H9 (cell line): Measurements from ENCODE around the gene PASK. TPM values are rescaled to one million over a fixed set of nuclear protein-coding genes. Genes with fewer than 3 reads are reported as not detected.
A peak's percentile ranks its signal among the peaks of the same experiment; 100 is the strongest.

ENCODE experiments used
- DNase-seq: peaks from one replicate; pipeline ENCODE4 v3.0.0-alpha.2; 2017
- H2AFZ ChIP-seq: one replicate; pipeline ENCODE4 v1.6.1; 2013; ENCODE audit warnings: mild to moderate bottlenecking, low read length, control low read depth, moderate library complexity
- H2AK5ac ChIP-seq: 2 replicates; pipeline ENCODE4 v1.6.1; 2013; ENCODE audit warnings: low read length, control low read depth, mixed read lengths; ENCODE audit not compliant: insufficient read length
- H2BK120ac ChIP-seq: one replicate; pipeline ENCODE4 v1.6.1; 2013; ENCODE audit warnings: low read depth, mild to moderate bottlenecking, low read length, control low read depth, inconsistent platforms; ENCODE audit not compliant: poor library complexity, severe bottlenecking
- H2BK12ac ChIP-seq: 2 replicates; pipeline ENCODE4 v1.6.1; 2013; ENCODE audit warnings: low read length, control low read depth, mixed read lengths, low read depth; ENCODE audit not compliant: insufficient read length
- H2BK15ac ChIP-seq: 2 replicates; pipeline ENCODE4 v1.6.1; 2013; ENCODE audit warnings: low read depth, low read length, control low read depth
- H2BK20ac ChIP-seq: one replicate; pipeline ENCODE4 v1.6.1; 2013; ENCODE audit warnings: low read depth, mild to moderate bottlenecking, low read length, control low read depth, inconsistent platforms; ENCODE audit not compliant: poor library complexity, severe bottlenecking
- H2BK5ac ChIP-seq: 2 replicates; pipeline ENCODE4 v1.6.1; 2013; ENCODE audit warnings: low read length, control low read depth, mixed read lengths; ENCODE audit not compliant: insufficient read length
- H3K14ac ChIP-seq: 2 replicates; pipeline ENCODE4 v1.6.1; 2013; ENCODE audit warnings: low read length, control low read depth; ENCODE audit not compliant: insufficient read depth
- H3K18ac ChIP-seq: 2 replicates; pipeline ENCODE4 v1.6.1; 2013; ENCODE audit warnings: low read depth, mild to moderate bottlenecking, mixed read lengths, low read length, control low read depth; ENCODE audit not compliant: insufficient read length
- H3K23ac ChIP-seq: 2 replicates; pipeline ENCODE4 v1.6.1; 2013; ENCODE audit warnings: low read length, control low read depth, mixed read lengths, low read depth; ENCODE audit not compliant: insufficient read length
- H3K23me2 ChIP-seq: 2 replicates; pipeline ENCODE4 v1.6.1; 2013; ENCODE audit warnings: low read depth, mild to moderate bottlenecking, mixed read lengths, low read length, control low read depth; ENCODE audit not compliant: insufficient read length, poor library complexity, severe bottlenecking
- H3K27ac ChIP-seq: 2 replicates; pipeline ENCODE4 v1.5.1; 2013; ENCODE audit warnings: low read length, control low read depth, mixed read lengths, low read depth; ENCODE audit not compliant: insufficient read length
- H3K27me3 ChIP-seq: 2 replicates; pipeline ENCODE4 v1.6.1; 2013; ENCODE audit warnings: low read length, control low read depth, inconsistent platforms; ENCODE audit not compliant: insufficient read depth
- H3K4ac ChIP-seq: 2 replicates; pipeline ENCODE4 v1.6.1; 2013; ENCODE audit warnings: low read depth, mild to moderate bottlenecking, control low read depth, inconsistent platforms, low read length, moderate library complexity
- H3K4me1 ChIP-seq: 2 replicates; pipeline ENCODE4 v1.6.1; 2013; ENCODE audit warnings: low read length, control low read depth, inconsistent platforms; ENCODE audit not compliant: insufficient read depth
- H3K4me2 ChIP-seq: 2 replicates; pipeline ENCODE4 v1.6.1; 2013; ENCODE audit warnings: low read length, control low read depth, mixed read lengths; ENCODE audit not compliant: insufficient read length, insufficient read depth
- H3K56ac ChIP-seq: 2 replicates; pipeline ENCODE4 v1.6.1; 2013; ENCODE audit warnings: low read depth, mild to moderate bottlenecking, mixed read lengths, low read length, control low read depth; ENCODE audit not compliant: insufficient read length
- H3K79me1 ChIP-seq: 2 replicates; pipeline ENCODE4 v1.6.1; 2013; ENCODE audit warnings: low read depth, mild to moderate bottlenecking, moderate library complexity, low read length, control low read depth, inconsistent platforms; ENCODE audit not compliant: insufficient read depth, poor library complexity, severe bottlenecking
- H3K79me2 ChIP-seq: 2 replicates; pipeline ENCODE4 v1.6.1; 2013; ENCODE audit warnings: low read length, control low read depth, inconsistent platforms; ENCODE audit not compliant: insufficient read depth
- H3K9ac ChIP-seq: 2 replicates; pipeline ENCODE4 v1.6.1; 2013; ENCODE audit warnings: low read length, control low read depth, mixed read lengths; ENCODE audit not compliant: insufficient read length; ENCODE audit errors: extremely low read depth
- H3K9me3 ChIP-seq: one replicate; pipeline ENCODE4 v1.6.1; 2013; ENCODE audit warnings: low read depth, low read length, inconsistent platforms; ENCODE audit not compliant: control insufficient read depth
- H3T11ph ChIP-seq: one replicate; pipeline ENCODE4 v1.6.1; 2013; ENCODE audit warnings: mild to moderate bottlenecking, low read length, control low read depth, inconsistent platforms
- H4K20me1 ChIP-seq: one replicate; pipeline ENCODE4 v1.6.1; 2013; ENCODE audit not compliant: control insufficient read depth, insufficient read length, insufficient read depth
- H4K5ac ChIP-seq: 2 replicates; pipeline ENCODE4 v1.6.1; 2013; ENCODE audit warnings: low read depth, mild to moderate bottlenecking, mixed read lengths, low read length, control low read depth; ENCODE audit not compliant: insufficient read length
- H4K8ac ChIP-seq: replicated peaks from 2 replicates; pipeline ENCODE4 v1.6.1; 2013; ENCODE audit warnings: low read length, control low read depth, mixed read lengths, low read depth; ENCODE audit not compliant: insufficient read length
- H4K91ac ChIP-seq: 2 replicates; pipeline ENCODE4 v1.6.1; 2013; ENCODE audit warnings: low read depth, mild to moderate bottlenecking, moderate library complexity, mixed read lengths, low read length, control low read depth; ENCODE audit not compliant: insufficient read length
- H3K27ac Mint-ChIP-seq, 3 experiments: 2 replicates in 2 of 3; 3 replicates in 1 of 3; pipeline ENCODE4 v1.8.0; 2020 to 2021; ENCODE audit warnings: mixed read lengths in 3 of 3, mild to moderate bottlenecking in 1 of 3, moderate library complexity in 1 of 3
- H3K27me3 Mint-ChIP-seq: 2 replicates; pipeline ENCODE4 v1.8.0; 2021; ENCODE audit warnings: low read depth, mild to moderate bottlenecking, moderate library complexity, mixed read lengths
- H3K36me3 Mint-ChIP-seq, 3 experiments: 2 replicates in 2 of 3; 3 replicates in 1 of 3; pipeline ENCODE4 v1.8.0; 2020 to 2021; ENCODE audit warnings: low read depth in 3 of 3, mixed read lengths in 3 of 3; ENCODE audit not compliant: insufficient read depth in 1 of 3
- H3K4me1 Mint-ChIP-seq, 2 experiments: 2 replicates each; pipeline ENCODE4 v1.8.0; 2020; ENCODE audit warnings: mixed read lengths in 2 of 2
- H3K4me3 Mint-ChIP-seq, 2 experiments: 2 replicates in 1 of 2; 3 replicates in 1 of 2; pipeline ENCODE4 v1.8.0; 2020 to 2021; ENCODE audit warnings: mild to moderate bottlenecking in 2 of 2, mixed read lengths in 2 of 2, moderate library complexity in 1 of 2
- H3K9me3 Mint-ChIP-seq, 2 experiments: 2 replicates in 1 of 2; 3 replicates in 1 of 2; pipeline ENCODE4 v1.8.0; 2020; ENCODE audit warnings: mild to moderate bottlenecking in 2 of 2, mixed read lengths in 2 of 2, moderate library complexity in 1 of 2
- WGBS: extraction: QIAGEN DNeasy Blood & Tissue Kit; methylation state at CpG from one replicate; pipeline ENCODE4 v1.1.7; 2013; ENCODE audit warnings: missing lambda C conversion rate, low lambda C conversion rate, mixed read lengths; ENCODE audit not compliant: insufficient read length; ENCODE audit errors: extremely low coverage; 5-methylcytosine and 5-hydroxymethylcytosine counted together
- total RNA-seq: library from RNA; stranded (reverse); gene quantifications from 2 replicates; pipeline ENCODE4 v1.2.1, GENCODE V29; 2021
- TF ChIP-seq, protein P1 (sequence below): fragments of 200-600 bp; sonication (generic); conservative IDR thresholded peaks from 3 replicates; pipeline ENCODE4 v1.8.0; 2021; ENCODE audit warnings: antibody characterized with exemption, mild to moderate bottlenecking

PASK gene
- total RNA-seq, 1 experiment from 2014 or later = 68.0 TPM

DNA sequence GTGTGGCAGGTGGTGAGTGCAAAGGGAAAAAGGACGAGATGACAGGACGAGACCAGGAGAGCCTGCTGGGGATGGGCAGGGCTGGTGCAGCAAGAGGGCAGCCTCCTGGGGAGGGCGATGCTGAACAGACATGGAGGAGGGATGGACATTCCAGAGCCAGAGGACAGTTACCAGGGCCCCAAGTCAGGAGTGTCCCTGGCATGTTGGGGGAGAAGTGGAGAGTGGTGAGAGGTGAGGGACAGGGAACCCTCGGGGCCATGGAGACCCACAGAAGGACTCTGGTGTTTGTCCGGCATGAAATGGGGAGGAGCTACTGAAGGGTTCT lies 66.2 kb downstream of the PASK start:
- no peak overlapping the region for H2BK5ac ChIP-seq
- no peak overlapping the region for H2BK20ac ChIP-seq
- no peak overlapping the region for H3T11ph ChIP-seq
- no peaks in the 10 kb centered on the region for H3K27me3 ChIP-seq
- H3K27ac ChIP-seq = no peak overlapping the region
- no peaks in the 10 kb centered on the region for H3K79me2 ChIP-seq
- H3K79me1 ChIP-seq = no peaks in the 10 kb centered on the region
- no peak overlapping the region for H2AFZ ChIP-seq
- WGBS = no CpG with 5 or more reads among the region's 5 CpGs
- no peak overlapping the region for H2BK12ac ChIP-seq
- Mint-ChIP-seq H3K36me3 (peaks cover 10 to 27% (median 24%) of the 10 kb centered on the region in 3 experiments; a peak in 6 of 7 replicates), H3K27ac (no peak overlapping the region; a peak in 1 of 7 replicates), H3K27me3 (no peaks in the 10 kb centered on the region), H3K4me3 (no peak overlapping the region), H3K9me3 (no peaks in the 10 kb centered on the region), H3K4me1 (no peaks in the 10 kb centered on the region)
- H3K23me2 ChIP-seq = no peaks in the 10 kb centered on the region
- peak overlapping the region; percentile 70 for H4K5ac ChIP-seq
- H2BK120ac ChIP-seq = no peak overlapping the region
- no peak overlapping the region; the same call in 1 of the 2 replicates for H2BK15ac ChIP-seq
- TF ChIP-seq, protein P1, sequence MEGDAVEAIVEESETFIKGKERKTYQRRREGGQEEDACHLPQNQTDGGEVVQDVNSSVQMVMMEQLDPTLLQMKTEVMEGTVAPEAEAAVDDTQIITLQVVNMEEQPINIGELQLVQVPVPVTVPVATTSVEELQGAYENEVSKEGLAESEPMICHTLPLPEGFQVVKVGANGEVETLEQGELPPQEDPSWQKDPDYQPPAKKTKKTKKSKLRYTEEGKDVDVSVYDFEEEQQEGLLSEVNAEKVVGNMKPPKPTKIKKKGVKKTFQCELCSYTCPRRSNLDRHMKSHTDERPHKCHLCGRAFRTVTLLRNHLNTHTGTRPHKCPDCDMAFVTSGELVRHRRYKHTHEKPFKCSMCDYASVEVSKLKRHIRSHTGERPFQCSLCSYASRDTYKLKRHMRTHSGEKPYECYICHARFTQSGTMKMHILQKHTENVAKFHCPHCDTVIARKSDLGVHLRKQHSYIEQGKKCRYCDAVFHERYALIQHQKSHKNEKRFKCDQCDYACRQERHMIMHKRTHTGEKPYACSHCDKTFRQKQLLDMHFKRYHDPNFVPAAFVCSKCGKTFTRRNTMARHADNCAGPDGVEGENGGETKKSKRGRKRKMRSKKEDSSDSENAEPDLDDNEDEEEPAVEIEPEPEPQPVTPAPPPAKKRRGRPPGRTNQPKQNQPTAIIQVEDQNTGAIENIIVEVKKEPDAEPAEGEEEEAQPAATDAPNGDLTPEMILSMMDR = no peak
- no peaks in the 10 kb centered on the region for H4K20me1 ChIP-seq
- H4K8ac ChIP-seq = no peak overlapping the region
- H3K9me3 ChIP-seq = no peaks in the 10 kb centered on the region
- no peak overlapping the region for H3K9ac ChIP-seq
- DNase-seq = no peak
- H3K18ac ChIP-seq = no peak overlapping the region
- no peak overlapping the region for H3K4me2 ChIP-seq
- no peak overlapping the region for H3K4ac ChIP-seq
- H3K14ac ChIP-seq = peak overlapping the region; percentile 25; the same call in 1 of the 2 replicates
- H3K23ac ChIP-seq = no peak overlapping the region
- peak overlapping the region; percentile 55 for H3K56ac ChIP-seq
- no peaks in the 10 kb centered on the region for H3K4me1 ChIP-seq
- no peak overlapping the region for H4K91ac ChIP-seq
- no peak overlapping the region for H2AK5ac ChIP-seq
